RCC 7860 (cell line): ENCODE measurements around the gene LDLRAD4.

Experiments
- DNase-seq: peaks from one replicate; pipeline ENCODE4 v3.0.0-alpha.2; 2015; ENCODE audit warnings: low spot score
- FAIRE-seq: peaks from 2 replicates; lab custom pipeline; 2012; peaks lifted over from hg19 to GRCh38; lab: Jason Lieb, UNC

The LDLRAD4 gene

DNA sequence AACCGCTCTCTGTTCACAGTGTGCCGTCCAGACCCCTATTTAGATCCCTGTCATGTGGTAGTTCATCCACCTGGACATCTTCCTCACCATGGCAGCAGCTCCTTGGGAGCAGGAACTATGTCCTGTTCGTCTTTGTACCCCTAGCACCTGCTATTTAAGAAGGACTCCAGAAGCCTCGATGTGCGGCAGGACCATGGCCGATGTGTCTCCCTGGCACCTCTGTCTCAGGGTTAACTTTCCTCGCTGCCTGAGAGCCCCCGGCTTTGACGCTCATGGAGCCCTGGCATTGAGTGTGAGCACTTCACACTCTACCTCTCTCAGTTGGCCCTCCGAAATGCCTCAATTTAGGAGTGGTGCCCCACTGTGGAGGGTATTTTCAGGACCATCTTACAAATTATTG, 355.8 kb downstream of the LDLRAD4 start:
- DNase-seq (no peak), FAIRE-seq (no peak)

DNA sequence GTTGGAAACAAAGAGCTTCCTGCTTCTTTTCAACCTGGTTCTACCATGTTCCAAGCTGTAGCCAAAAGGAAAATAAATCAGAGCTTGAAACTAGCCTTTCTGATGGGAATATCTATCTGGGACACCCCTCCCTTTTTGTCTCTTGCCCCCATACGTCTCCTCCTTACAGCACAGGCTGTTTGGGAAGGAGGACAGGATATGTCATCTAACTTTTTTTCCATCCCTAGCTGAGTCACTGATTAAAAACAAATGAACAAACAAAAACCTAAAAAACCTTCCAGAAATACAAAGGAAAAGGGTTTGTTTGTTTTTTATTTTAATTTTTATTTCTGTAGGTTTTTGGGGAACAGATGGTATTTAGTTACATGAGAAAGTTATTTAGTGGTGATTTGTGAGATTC, 356.2 kb downstream of the LDLRAD4 start:
- DNase-seq (no peak), FAIRE-seq (no peak)

DNA sequence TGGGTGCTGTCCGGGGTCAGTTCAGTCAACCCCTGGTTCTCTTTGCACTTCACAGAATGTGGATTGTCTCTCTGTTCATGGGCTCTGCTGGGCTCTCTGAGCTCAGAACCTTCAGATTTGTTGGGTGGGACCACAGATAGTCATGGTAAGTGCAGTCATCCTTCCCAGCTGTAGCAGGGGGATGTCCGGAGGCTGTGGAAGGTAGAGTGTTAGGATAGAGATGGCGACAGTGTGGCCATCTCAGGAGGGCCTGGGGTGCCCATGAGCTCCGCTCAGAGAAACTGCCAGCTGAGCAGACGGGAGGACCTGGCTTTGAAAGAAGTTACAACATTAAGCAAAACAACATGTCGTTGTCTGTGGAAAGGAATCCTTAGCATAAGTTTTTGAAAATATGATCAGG, 358.0 kb downstream of the LDLRAD4 start:
- FAIRE-seq (no peak), DNase-seq (no peak)

DNA sequence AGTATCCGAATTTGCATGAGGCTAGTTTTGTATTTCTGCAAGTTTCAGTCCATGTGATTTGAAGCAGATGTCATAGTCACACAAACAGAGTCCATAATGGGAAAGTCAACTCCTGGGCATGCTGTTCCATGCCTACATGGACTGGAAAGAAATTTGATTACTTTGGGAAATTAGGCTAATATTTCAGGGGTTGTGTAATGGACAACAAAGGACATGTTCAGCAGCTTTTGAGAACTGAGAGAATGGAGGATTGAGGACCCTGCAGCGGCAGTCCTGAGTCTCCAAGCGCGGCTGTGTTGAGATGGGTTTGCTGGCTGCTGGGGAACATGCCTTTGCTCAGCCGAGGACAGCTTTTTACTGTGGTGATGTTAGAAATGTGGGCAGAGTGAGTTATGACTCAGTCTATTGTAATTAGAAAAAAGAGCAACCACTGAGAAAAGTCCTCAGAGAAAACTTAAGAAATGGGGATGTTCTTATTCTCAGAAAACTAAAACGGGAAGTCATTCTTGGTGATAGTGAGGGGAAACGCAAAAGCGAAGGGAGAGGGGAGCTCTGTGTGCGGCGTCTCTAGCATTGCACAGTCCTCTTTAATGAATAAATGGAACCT, 358.6 kb downstream of the LDLRAD4 start:
- DNase-seq: no peak
- no peak for FAIRE-seq

DNA sequence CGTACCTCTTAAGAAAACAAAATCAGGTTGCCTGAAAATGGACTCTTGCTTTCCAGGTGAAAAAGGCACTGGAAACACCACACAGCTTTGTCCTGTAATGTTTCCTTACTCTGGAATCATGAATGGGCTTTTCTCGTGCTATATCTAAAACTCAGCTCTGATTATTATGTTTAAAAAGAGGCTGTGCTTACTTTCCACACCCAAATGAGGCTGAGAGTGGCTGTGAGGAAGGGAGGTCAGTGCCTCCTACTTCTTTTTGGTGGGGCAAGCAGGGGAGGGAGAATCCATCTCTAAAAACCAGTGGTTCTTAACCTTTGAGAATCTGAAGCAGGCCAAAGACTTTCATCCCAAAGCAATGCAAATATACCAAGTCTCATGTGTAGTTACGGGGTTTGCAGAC, 359.2 kb downstream of the LDLRAD4 start:
- no peak for FAIRE-seq
- DNase-seq: no peak

DNA sequence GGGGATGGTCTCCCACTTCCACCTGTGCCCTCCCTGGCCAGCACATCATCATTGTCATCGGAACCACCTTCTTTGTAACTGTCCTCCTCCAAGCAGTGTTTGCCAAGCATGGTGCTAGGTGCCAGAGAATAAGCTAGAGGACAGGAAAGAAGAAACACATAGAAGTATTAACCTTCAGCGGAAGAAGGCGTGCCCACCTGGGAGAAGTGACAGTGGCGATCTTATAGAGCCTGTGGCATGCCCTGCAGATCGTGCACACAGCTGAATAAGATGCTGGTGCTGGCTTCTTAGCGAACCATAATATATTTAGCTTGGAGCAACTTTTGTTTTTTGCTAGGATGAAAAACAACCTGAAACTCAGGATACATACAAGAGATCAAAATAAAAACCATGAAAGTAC, 359.8 kb downstream of the LDLRAD4 start:
- DNase-seq: no peak
- no peak for FAIRE-seq

DNA sequence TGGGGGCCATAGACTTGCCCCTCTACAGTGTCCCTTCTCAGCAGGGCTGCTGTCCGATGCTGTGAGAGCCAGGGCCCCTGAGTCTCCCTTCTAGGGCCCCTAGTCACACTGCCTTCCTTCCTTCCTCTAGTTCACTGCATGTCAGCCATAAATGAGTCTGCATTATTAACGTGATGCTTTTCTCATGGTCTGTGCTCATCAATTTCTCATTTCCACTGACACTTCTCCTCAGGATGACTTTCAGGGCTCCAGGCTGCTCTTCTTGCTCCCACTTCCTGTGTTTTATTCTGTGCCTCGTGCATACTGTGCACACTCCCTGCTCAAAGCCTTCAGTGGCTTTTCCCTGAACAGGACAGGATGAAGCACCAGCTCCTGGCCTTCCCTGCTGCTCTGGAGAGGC, 361.3 kb downstream of the LDLRAD4 start:
- FAIRE-seq: no peak
- DNase-seq: no peak

DNA sequence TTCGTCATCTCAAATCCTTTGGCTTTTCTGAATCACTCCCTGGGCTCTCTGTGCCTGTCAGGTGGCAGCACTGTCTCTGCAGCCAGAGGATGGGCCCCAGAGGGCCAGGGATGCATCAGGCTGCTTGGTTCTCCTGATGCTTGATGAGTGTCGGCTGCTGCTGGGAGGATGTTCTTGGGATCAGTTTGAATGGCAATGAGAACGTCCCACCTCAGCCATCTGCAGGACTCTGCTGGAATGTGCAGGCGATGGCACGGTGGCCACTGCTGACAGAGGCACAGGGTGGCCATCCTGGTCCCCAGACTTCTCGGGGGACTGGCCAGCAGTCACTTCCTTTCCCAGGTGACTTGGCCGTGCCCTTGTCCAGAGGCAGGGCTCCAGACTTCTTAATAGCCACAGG, 361.8 kb downstream of the LDLRAD4 start:
- no peak for FAIRE-seq
- DNase-seq: no peak

DNA sequence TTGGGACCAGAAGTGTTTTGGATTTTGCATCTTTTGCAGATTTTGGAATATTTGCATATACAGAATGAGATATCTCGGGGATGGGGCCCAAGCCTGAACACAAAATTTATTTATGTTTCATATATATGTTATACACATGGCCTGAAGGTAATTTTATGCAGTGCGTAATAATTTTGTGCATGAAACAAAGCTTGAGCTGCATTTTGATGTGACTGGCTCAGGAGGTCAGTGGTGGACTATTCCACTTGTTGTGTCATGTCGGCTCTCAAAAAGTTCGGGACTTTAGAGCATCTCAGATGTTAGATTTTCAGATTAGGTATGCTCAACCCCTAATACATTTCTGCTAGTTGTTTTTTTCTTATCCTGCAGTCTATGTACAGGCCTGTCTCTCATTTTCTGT, 362.4 kb downstream of the LDLRAD4 start:
- no peak for FAIRE-seq
- no peak for DNase-seq

DNA sequence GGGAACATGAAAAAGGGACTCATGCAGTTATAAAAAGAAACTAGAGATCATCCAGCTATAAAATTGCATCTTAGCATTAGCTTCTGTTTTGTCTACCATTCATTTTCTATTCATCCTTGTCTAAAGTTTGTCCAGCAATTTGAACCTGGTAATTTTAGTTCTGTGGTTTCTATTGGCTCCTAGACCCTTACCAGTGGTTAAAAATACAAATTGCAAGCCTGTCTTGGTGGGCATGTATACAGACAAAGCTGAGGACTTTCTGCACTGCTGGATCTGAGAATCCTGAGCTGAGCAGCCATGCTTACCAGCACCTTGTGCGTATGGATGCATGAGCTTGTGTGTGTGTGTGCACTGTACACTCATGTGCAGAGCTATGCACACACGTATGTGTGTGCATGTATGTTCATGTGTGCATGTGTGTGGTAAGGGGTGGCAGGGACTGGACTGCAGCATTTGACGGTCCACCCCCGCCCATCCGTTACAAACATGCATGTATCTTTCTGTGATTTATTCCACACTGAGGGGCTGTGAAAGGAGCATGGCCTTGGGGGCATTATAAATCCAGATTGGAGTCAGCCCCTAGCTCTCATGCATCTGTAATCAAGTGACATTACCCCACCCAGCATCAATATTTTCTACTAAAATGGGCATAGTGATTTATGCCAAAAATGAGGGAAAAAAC, 363.1 kb downstream of the LDLRAD4 start:
- no peak for DNase-seq
- FAIRE-seq: no peak

DNA sequence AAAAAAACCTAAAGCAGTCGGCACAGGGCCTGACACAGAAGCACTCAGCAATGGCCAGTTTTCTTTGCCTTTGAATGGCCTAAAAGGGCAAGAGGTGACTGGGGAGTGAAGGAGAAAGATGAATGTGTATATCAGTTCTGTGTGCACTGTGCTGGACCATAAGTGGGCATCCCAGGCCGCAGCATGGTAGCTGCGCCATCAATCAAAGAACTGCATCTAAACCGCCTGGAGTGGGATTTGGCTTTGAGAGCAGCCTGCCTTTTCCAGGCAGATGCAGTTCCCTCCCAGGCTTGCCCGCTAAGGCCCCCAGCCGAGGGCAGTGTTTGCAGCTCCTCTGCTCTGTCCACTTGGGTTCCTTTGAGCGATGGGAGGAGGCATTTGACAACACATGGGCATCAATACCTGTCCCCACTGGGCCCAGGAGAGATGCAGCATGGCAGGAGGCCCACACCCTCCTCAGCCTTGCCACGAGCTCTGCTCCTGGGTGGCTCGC, 363.7 kb downstream of the LDLRAD4 start:
- DNase-seq (no peak), FAIRE-seq (no peak)

DNA sequence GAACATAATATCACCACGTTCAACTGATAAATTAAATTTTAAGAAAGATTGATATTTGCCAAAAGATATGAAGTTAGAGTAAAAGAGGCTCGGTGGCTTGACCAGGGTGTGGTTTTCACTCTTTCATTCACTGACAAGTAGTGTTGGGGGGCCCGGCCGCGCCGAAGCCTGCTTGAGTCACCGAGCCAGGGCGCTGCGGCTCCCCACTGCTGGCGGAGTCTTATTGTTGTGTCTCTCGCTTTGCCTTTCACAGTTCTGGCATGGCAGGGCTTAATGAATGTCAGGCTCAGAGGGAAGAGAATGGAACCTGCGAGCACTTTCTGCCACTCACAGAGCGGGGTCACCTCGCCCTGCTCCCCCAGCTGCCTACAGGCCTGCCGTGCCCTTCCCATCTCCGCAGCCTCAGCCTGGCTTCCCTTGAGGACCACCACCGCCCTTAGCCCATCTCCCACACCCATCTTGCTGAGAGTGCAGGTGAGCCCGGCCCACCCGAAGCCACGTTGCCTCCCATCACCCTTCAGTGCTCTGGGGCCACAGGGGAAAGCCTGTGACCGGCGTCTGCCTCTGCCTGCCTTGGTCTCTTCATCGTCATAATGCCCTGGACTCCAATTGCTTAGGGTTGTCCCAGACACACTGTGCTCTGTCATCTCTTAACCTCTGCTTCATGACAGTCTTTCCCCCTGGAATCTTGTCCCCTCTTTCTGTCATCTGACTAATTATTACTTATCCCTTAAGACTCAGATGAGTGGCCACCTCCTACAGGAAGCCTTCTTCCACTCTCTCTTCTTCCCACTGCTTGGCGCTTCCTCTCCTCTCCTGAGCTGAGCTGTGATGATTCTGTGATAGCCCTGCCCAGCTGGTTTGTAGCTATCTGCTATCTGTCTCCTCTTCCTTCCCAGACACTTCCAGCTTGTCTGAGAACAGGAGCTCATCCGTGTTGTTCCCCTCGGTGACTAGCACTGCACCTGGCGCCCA, 365.3 kb downstream of the LDLRAD4 start:
- DNase-seq (no peak), FAIRE-seq (no peak)

DNA sequence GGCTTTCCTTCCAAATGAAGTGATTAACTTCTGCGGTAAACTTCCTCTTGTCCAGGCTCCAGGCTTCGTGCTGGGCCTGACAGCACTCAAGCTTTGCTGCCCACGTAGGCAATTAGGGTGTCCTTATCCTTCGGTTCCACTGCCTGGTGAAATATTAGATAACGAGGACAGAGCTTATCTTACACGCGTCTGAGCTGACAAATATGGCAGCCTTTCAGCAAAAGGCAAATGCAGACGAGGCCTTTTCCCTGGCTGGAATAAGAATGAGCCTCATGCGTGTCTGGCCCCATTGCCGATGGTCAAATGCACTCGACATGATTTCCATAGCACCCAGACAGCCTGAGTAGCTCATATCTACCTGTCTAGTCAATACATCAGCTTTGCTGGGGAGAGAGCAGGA, 366.3 kb downstream of the LDLRAD4 start:
- FAIRE-seq: no peak
- DNase-seq: no peak

DNA sequence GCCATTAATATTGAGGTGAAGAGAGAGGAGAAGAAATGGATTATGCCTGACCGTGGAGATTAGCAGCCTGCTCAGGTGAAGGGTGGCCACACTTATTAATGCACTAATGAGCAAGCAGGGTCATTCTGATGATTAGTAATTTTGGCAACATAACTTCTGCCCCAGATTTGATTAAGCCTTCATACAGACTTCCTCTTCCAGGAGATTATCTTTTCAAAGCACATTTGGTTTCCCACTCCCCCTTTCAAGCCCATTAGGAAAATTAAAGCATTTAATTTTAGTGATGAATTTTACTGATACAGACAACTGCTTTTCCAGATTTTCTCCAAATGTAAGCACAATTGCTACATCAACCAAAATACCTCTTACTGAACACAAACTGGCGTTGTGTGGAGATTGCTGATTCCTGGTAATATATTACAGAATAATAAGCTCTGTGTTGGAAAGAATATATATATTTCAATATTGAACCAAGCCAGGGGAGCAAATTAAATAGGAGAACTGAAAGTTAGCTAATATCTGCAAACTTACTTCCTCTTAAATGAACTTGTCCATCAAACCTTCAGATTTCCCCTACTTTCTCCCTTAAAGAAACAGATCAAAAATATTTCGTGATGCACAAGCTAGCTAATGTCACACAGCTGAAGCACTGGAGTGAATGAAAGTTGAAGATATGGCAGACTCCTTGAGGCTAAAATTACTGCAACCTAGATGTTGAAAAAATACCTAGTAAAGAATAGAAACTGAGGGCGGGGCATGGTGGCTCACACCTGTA, 367.0 kb downstream of the LDLRAD4 start:
- DNase-seq (no peak), FAIRE-seq (no peak)

DNA sequence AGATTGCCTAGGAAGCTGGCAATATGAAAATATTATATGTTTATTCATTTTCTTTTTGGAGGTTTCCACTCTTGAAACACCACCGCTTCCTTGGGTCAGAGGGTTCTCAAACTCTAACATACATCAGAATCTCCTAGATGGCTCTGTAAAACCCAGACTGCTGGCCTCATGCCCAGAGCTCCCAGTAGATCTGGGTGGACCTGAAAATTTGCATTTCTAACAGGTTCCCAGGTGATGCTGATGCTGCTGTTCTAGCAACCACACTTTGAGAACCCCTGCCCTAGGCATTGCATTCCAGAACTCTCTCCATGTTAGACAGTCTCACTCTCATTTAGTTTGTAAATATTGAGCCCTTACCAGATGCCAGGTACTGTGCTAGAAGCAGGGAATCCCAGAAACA, 368.4 kb downstream of the LDLRAD4 start:
- DNase-seq (no peak), FAIRE-seq (no peak)

DNA sequence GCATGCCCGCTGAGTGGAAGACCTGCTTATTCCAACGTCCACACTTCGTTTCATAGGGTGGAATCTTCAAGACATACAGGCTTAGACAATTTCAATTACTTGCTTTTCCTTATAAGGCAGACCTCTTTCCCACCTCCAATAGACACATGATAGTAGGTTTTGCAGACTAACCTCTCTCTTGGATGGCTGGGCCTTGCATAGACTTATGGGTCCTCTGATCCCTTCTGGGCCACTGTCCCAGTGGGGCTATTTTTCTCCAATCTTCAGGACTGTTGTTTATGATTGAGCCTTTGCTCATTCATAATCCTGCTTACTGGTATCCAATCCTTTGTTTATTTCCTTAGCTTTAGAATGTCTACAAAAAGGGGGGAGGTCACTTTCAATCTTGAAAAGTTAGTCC, 368.9 kb downstream of the LDLRAD4 start:
- DNase-seq: no peak
- FAIRE-seq: no peak

DNA sequence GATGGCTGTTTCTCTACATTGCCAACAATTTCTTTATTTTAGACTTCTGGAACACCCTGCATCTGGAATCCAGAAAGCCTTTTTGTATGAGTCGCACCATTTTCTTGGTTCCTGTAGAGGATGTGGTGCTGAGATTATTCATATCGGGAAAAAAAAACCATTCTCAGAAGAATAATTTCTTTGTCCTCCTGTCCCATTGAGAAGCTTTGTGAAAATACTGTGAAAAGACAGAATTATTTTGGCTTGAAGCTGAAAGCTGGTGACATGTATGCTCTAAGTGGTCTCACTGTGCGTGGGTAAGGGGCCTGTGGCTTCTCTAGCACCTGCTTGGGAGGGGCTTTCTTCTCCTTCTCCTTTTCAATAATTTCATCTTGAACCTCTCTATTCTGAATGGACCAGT, 369.4 kb downstream of the LDLRAD4 start:
- FAIRE-seq (no peak), DNase-seq (no peak)

DNA sequence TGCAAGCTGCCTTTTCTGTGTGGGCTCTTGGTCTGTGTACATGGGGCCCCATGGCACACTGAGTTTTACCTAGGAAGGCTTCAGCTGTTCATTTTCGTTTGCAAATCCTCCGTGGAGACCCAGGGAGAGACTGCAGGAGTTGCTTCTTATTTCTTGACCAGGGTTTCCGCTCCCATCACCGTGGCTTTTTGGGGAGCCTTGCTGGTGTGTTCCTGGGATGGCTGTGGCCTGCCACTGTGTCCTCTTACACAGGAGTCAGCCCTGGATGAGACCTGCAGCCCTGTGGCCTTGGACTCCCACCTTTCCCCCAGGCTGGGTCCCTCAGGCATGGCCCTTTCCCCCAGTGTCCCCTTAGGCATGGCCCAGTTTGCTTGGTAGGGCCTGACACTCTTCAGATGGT, 370.8 kb downstream of the LDLRAD4 start:
- FAIRE-seq (no peak), DNase-seq (no peak)

DNA sequence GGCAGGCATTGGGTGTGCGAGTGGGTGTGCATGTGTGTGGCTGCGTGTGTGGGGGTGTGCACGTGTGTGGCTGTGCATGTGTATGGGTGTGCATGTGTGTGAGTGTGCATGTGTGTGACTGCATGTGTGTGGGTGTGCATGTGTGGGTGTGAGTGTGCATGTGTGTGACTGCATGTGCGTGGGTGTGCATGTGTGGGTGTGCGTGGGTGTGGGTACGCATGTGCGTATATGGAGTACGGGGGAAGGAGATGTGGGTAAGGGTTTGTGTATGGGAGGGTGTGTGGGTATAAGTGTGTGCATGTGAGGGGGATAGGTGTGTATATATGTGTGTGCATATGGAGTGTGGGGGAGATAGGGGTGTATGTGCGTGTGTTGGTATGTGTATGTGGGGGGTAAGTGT, 371.4 kb downstream of the LDLRAD4 start:
- FAIRE-seq: no peak
- DNase-seq: no peak

DNA sequence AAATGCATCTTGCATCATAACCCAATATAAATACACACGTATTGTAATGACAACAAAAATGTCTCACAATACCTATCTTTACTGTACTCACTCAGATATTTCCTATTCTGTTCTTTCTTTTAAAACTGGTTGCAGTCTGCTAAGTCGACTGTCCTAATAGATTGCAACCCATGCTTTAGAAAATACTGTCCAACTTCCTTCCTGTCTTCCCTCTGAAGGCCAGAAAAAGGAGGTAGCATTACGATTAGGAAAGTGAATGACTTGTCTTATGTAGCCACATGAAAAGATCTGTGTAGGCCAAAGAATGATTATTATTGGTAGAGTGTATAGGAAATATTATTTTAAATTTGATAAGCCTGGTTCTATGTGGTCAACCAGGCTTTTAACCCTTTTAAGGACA, 373.7 kb downstream of the LDLRAD4 start:
- DNase-seq (no peak), FAIRE-seq (no peak)

DNA sequence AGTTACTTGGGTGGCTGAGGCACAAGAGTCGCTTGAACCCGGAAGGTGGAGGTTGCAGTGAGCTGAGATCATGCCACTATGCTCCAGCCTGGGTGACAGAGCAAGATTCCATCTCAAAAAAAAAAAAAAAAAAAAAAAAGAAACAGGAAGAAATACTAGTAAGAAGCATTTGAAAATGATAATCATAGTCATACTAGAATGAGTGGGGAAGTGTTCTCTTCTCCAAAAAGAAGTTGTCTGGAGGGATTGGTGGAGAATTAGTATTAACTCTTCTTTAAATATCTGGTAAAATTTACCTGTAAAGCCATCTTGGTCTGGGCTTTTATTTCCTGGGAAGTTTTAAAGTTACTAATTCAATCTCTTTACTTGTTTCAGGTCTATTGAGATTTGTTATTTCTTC, 376.0 kb downstream of the LDLRAD4 start:
- DNase-seq (no peak), FAIRE-seq (no peak)
